Cardiac muscle cell (in vitro differentiated cells and primary cell): ENCODE measurements around the gene IL17B. TPM values are rescaled to one million over a fixed set of nuclear protein-coding genes. Genes with fewer than 3 reads are reported as not detected.
A peak's percentile ranks its signal among the peaks of the same experiment; 100 is the strongest.

ENCODE experiments used
- DNase-seq, 2 donors: peaks; one replicate each; pipeline versions ENCODE4 v3.0.0 to v3.0.0-alpha.2; 2010 to 2017; ENCODE audit warnings: low read depth in 1 of 2, low spot score in 1 of 2
- H3K27ac ChIP-seq: fragments of 200-600 bp; sonication (generic); 2 replicates; pipeline ENCODE4 v1.5.1; 2016
- H3K27me3 ChIP-seq: fragments of 200-600 bp; sonication (generic); 2 replicates; pipeline ENCODE4 v1.6.0; 2016; ENCODE audit warnings: control low read depth
- H3K36me3 ChIP-seq: fragments of 200-600 bp; sonication (generic); 2 replicates; pipeline ENCODE4 v1.5.1; 2016; ENCODE audit warnings: control low read depth
- H3K4me1 ChIP-seq: fragments of 200-600 bp; sonication (generic); 2 replicates; pipeline ENCODE4 v1.8.1; 2017; ENCODE audit warnings: low read depth, mild to moderate bottlenecking, mixed run types
- H3K4me3 ChIP-seq: fragments of 200-600 bp; sonication (generic); 2 replicates; pipeline ENCODE4 v1.5.1; 2016; ENCODE audit warnings: mild to moderate bottlenecking
- H3K9me3 ChIP-seq: fragments of 200-600 bp; sonication (generic); 2 replicates; pipeline ENCODE4 v1.5.1; 2017; ENCODE audit warnings: low read depth, mild to moderate bottlenecking, control low read depth
- CTCF ChIP-seq: IDR thresholded peaks from 2 replicates; pipeline ENCODE4 v1.5.1; 2012; ENCODE audit warnings: low read depth, mild to moderate bottlenecking, low read length
- polyA plus RNA-seq: library from polyadenylated mRNA; unstranded; fragments of >200 nt; fragmentation: Nextera tagmentation; extraction: Ambion mirVana; gene quantifications from 2 replicates; pipeline ENCODE4 v1.2.1, GENCODE V29; 2016
- total RNA-seq: library from RNA; depleted of rRNA; stranded (reverse); fragments of >200 nt; gene quantifications from 2 replicates; pipeline ENCODE4 v1.2.3, GENCODE V29; 2016

Gene IL17B
- total and polyA plus RNA-seq, 2 experiments from 2014 or later: 3.9 to 9.0 TPM

DNA sequence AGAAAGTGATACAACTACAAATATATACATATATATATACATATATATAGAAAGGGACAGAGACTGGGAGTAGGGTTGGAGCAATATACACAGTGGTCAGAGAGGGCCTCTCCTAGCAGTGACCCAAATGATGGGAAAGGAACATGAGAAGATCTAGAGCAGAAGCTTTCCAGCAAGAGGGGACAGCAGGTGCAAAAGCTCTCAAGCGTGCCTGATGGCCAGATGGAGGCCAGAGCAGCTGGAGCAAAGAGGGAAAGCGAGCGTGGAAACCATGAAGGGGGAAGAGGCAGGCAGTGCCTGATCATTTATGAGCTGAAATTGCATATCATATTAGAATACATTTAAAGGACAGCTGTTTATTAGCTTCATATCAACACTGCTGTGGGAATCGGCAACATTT is 41.4 kb downstream of the IL17B start:
- Histone ChIP-seq H3K4me3 (no peak overlapping the region), H3K36me3 (peaks cover 2% of the 10 kb centered on the region), H3K4me1 (no peaks in the 10 kb centered on the region), H3K9me3 (no peaks in the 10 kb centered on the region), H3K27ac (no peak overlapping the region), H3K27me3 (peaks cover 79% of the 10 kb centered on the region)
- no peak for DNase-seq
- no peak for TF ChIP-seq CTCF

DNA sequence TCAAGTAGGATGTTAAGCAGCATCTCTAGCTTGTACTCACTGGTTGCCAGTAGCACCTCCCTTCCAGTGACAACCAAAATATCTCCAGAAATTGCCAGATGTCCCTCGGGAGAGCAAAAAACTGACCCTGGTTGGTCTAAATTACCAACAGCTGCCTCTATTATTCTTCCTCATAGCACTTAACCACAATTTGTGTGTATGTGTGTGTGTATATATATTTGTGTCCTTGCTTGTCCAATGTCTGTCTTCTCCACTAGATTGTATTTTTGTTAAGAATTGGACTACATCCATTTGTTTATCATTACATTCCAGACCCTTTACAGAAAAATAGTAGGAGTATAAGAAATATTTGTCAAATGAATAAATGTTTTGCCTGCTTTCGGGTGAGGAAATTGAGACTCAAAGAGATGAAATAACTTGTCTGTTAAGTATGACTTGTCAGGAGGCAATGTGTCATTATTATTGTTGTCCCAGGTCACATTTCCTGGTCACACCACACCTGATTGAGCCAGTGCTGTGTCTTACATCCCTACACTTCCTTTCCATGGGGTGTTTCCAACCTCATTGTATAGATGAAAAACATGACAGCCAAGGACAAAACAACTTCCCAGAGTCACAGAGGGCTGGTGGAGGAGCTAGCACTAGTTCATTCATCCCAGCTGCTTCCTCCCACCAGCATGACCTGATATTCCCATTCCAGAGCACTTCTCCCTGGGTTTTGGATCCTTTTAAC is 45.2 kb downstream of the IL17B start:
- H3K4me3 ChIP-seq: no peak overlapping the region
- no peak overlapping the region for H3K27ac ChIP-seq
- TF ChIP-seq CTCF: no peak
- H3K27me3 ChIP-seq: peaks cover 94% of the 10 kb centered on the region
- no peak for DNase-seq
- H3K9me3 ChIP-seq: no peaks in the 10 kb centered on the region
- peaks cover 2% of the 10 kb centered on the region for H3K36me3 ChIP-seq
- H3K4me1 ChIP-seq: no peaks in the 10 kb centered on the region

GRCh38 chr5:149328177-149328576 is 50.9 kb downstream of the IL17B start:
- Histone ChIP-seq H3K4me3 (no peak overlapping the region), H3K27ac (no peak overlapping the region), H3K27me3 (peaks cover 65% of the 10 kb centered on the region), H3K36me3 (no peaks in the 10 kb centered on the region), H3K9me3 (no peaks in the 10 kb centered on the region), H3K4me1 (no peaks in the 10 kb centered on the region)
- DNase-seq: no peak
- TF ChIP-seq CTCF: no peak

GRCh38 chr5:149326611-149327010 is 52.5 kb downstream of the IL17B start:
- peaks cover 49% of the 10 kb centered on the region for H3K27me3 ChIP-seq
- H3K4me1 ChIP-seq: no peaks in the 10 kb centered on the region
- no peaks in the 10 kb centered on the region for H3K9me3 ChIP-seq
- H3K36me3 ChIP-seq: no peaks in the 10 kb centered on the region
- no peak for DNase-seq
- no peak for TF ChIP-seq CTCF
- no peak overlapping the region for H3K27ac ChIP-seq
- no peak overlapping the region for H3K4me3 ChIP-seq

- Histone ChIP-seq H3K9me3 (no peaks in the 10 kb centered on the region), H3K27me3 (peaks cover 45% of the 10 kb centered on the region), H3K36me3 (no peaks in the 10 kb centered on the region), H3K27ac (no peak overlapping the region), H3K4me3 (no peak overlapping the region), H3K4me1 (peaks cover 4% of the 10 kb centered on the region)
- peak in 1 of 2 donors; percentile 33 for DNase-seq
- no peak for TF ChIP-seq CTCF
These were observed 53.2 kb downstream of the IL17B start for GRCh38 chr5:149325894-149326293.
